HG03521 (cell line): ENCODE results near the gene CCR6.
"Not testable (repeated sequence)": the region's sequence is repeated elsewhere in the genome, so short reads cannot be mapped to it uniquely, and the experiment has no call there.

Source experiments
- ATAC-seq: cut with Tn5 transposase; IDR thresholded peaks from one replicate; pipeline ENCODE4 v1.9.1; 2021; ENCODE audit warnings: mild to moderate bottlenecking, moderate library complexity; ENCODE audit not compliant: unreplicated experiment

The CCR6 gene

DNA sequence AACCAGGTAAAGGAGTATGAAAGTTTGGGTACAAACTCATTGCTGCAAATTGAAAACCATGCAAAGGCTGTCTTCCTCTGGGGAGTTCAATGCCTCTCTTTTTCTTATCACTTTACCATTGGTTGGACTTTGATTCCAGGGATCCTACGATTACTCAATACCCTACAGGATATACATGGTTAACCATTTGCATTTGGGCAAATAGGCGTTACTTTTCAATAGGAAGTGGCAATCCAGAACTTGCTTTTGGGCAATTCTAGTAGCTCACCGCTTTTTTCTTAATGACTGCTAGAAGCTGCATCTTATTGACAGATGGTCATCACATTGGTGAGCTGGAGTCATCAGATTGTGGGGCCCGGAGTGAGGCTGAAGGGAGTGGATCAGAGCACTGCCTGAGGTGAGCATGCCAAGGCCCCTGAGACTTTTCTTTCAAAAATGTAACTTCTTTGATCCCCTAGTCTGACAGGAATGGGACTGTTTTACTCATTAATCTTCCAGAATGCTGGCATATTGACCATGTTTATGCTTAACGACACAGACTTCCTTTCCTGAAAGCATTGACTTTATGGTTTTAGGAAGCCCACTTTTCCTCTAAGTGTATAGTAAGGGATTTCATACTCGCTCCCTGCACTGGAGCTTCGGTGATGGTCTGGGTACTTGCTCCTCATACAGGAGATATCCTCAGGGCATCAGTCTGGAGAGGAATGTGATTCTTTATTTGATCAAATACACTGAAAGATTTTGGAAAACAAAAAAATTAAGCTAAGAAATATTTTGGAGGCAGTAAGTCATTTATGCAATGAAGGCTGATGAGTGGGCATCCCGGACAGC lies at the start of gene CCR6:
CCR6 (plus strand) TSS at position 270 of the 831 bp plus-strand sequence. CDS start 13,039 bp downstream, outside the sequence.
- no peak for ATAC-seq

GRCh38 chr6:167073679-167074274 lies 49.1 kb upstream of the CCR6 start:
- no peak for ATAC-seq

- ATAC-seq: no peak
Observed at GRCh38 chr6:167077241-167077932, 45.5 kb upstream of the CCR6 start.

DNA sequence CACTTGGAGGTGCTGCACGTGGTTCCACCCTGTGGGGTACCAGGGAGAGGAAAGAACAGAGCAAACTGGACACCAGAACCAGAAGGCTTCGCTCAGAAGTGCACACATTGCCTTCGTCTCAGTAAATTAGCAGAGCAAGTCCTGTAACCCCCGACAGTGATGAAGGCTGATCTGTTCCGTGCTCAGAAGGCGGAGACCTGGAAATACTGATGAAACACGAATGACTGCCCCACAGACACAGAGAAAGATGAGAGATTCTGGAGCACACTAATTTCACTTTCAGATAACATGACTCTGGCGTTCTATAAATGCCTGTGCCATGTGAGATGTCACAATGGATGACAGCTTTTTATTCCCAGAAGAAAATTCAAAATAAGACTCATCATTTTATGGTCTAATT lies 44.2 kb upstream of the CCR6 start:
- no peak for ATAC-seq

- peak; percentile 97 for ATAC-seq
Observed at GRCh38 chr6:167079853-167080297, 43.0 kb upstream of the CCR6 start.

- ATAC-seq: no peak
Observed at GRCh38 chr6:167087857-167088354, 35.0 kb upstream of the CCR6 start.

- ATAC-seq: not testable (repeated sequence)
Observed at GRCh38 chr6:167088741-167089140, 34.2 kb upstream of the CCR6 start.

GRCh38 chr6:167089243-167090142 lies 33.4 kb upstream of the CCR6 start:
- ATAC-seq: no peak

GRCh38 chr6:167090171-167090570 lies 32.7 kb upstream of the CCR6 start:
- ATAC-seq: no peak

- no peak for ATAC-seq
Observed at GRCh38 chr6:167091026-167091804, 31.7 kb upstream of the CCR6 start.

DNA sequence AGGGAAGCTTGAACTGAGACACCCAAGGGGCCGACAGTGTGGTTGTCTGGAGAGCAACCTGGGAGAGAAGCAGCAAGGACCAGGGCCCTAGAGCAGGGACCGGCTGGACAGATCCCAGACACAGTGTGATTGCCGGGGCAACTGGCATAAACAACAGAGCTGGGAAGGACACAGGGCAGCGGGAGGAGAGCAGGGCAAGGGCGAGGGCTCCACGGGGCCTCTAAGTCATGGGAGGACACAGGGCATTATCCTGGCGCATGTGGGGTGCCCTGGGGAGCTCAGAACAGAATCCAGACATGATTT lies 31.1 kb upstream of the CCR6 start:
- ATAC-seq: no peak

- ATAC-seq: no peak
Observed at GRCh38 chr6:167092672-167093339, 30.1 kb upstream of the CCR6 start.

DNA sequence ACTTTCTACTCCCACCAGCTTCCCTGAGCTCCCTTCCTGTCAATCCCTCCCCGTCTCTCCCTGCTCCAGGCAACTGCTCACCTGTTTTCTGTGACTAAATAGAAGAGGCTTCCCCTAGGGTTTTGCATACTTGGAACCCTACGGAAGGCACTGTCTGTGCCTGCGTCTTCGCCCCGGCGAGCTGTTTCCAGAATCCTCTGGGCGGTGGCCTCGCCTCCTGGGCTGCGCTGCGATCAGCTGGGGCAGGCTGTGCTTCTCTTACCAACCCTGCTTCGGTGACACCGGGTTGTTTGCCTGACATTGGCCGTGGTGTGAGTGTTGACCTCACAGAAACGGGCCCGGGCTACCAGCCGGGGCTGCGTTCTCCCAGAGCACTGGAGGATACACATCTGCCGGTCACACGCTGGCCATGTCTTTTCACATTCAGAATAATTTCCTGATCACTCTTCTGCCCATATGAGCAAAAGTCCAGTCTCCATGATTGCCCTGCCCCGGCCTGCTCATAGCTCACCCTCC lies 29.4 kb upstream of the CCR6 start:
- ATAC-seq: no peak

DNA sequence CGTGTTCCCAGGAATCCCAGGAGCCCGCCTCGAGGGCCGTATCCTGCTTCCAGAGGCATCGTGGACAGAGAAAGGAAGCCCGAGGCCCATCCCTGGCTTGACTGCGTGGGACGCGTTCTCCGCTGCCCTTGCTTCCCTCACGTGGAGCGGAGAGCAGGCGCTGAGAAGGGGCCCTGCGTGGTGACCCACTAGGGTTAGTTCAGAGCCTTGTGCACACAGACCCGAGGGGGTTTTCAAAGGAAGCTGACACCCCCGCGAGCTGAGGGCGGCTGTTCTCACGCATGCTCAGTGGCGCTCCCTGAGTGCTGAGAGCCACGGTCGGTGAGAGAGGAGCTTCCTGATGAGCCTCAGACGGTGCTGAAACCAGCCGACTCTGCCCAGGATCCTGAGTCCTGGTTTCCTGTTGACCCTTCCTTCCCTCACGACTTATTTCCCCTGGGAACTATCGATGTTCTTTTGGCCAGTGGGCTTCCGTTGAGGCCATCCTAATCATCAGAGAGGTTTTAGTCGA lies 28.9 kb upstream of the CCR6 start:
- peak; percentile 36 for ATAC-seq

GRCh38 chr6:167094436-167094819 lies 28.5 kb upstream of the CCR6 start:
- ATAC-seq: peak; percentile 16

- ATAC-seq: peak; percentile 56
Observed at GRCh38 chr6:167094820-167095637, 27.9 kb upstream of the CCR6 start.

GRCh38 chr6:167095888-167096287 lies 27.0 kb upstream of the CCR6 start:
- ATAC-seq: no peak

GRCh38 chr6:167096991-167097390 lies 25.9 kb upstream of the CCR6 start:
- no peak for ATAC-seq
